Tibial nerve (tissue), 4 donors: ENCODE results near the gene DEK.

Source experiments
- CTCF ChIP-seq, 5 experiments: fragments of 200-600 bp in 3 of 5; fragments of 450-650 bp in 2 of 5; sonication (generic) in 3 of 5; IDR thresholded peaks; one replicate each; pipeline ENCODE4 v1.5.1; 2016 to 2019; ENCODE audit warnings: antibody characterized with exemption in 5 of 5, mild to moderate bottlenecking in 3 of 5, moderate library complexity in 2 of 5
- EP300 ChIP-seq, 2 donors: sonication (generic); formaldehyde crosslinking; IDR thresholded peaks; one replicate each; pipeline ENCODE4 v1.6.1; 2017; ENCODE audit warnings: antibody characterized with exemption in 2 of 2, mild to moderate bottlenecking in 1 of 2
- POLR2A ChIP-seq, 2 donors: fragments of 450-650 bp; IDR thresholded peaks; one replicate each; pipeline ENCODE4 v1.6.1; 2017; ENCODE audit warnings: antibody characterized with exemption in 2 of 2, mild to moderate bottlenecking in 2 of 2, moderate library complexity in 2 of 2

GRCh38 chr6:18183766-18184165 lies 80.6 kb downstream of the DEK start:
- no peak for TF ChIP-seq CTCF (IDR thresholded peaks at IDR 0.05)
- no peak for TF ChIP-seq POLR2A (IDR thresholded peaks at IDR 0.05)
- TF ChIP-seq EP300 (IDR thresholded peaks at IDR 0.05), result no peak
